ENCODE measurements around the gene SPC24. TPM values are rescaled to one million over a fixed set of nuclear protein-coding genes. Genes with fewer than 3 reads are reported as not detected.

SPC24 gene
- total RNA-seq, 1 donor from 2014 or later, result 12.3 TPM

Other genes starting within 250 kb of the SPC24 start
- 54.7 TPM for gene YIPF2, start 227.1 kb downstream of the SPC24 start, total RNA-seq
- 29.7 TPM for gene TIMM29, start 227.0 kb downstream of the SPC24 start, total RNA-seq
- gene SMARCA4, start 194.8 kb downstream of the SPC24 start, total RNA-seq, result 87.7 TPM
- 43.1 TPM for gene LDLR, start 66.3 kb downstream of the SPC24 start, total RNA-seq
- gene KANK2, start 41.8 kb upstream of the SPC24 start, total RNA-seq, result 236 TPM
- gene ANGPTL8, start 83.8 kb upstream of the SPC24 start, total RNA-seq, result not detected
- 23.2 TPM for gene DOCK6, start 106.7 kb upstream of the SPC24 start, total RNA-seq
- not detected for gene TSPAN16, start 140.4 kb upstream of the SPC24 start, total RNA-seq
- 19.2 TPM for gene RAB3D, start 183.9 kb upstream of the SPC24 start, total RNA-seq
- 98.4 TPM for gene TMEM205, start 190.5 kb upstream of the SPC24 start, total RNA-seq
- 7.4 TPM for gene CCDC159, start 190.7 kb upstream of the SPC24 start, total RNA-seq
- gene PLPPR2, start 199.7 kb upstream of the SPC24 start, total RNA-seq, result 20.3 TPM
- gene SWSAP1, start 218.9 kb upstream of the SPC24 start, total RNA-seq, result 0.82 TPM
- gene EPOR, start 228.5 kb upstream of the SPC24 start, total RNA-seq, result 3.0 TPM

Measured in tongue (tissue), 1 donor.